Measurements from ENCODE around the gene ETF1.

The ETF1 gene

DNA sequence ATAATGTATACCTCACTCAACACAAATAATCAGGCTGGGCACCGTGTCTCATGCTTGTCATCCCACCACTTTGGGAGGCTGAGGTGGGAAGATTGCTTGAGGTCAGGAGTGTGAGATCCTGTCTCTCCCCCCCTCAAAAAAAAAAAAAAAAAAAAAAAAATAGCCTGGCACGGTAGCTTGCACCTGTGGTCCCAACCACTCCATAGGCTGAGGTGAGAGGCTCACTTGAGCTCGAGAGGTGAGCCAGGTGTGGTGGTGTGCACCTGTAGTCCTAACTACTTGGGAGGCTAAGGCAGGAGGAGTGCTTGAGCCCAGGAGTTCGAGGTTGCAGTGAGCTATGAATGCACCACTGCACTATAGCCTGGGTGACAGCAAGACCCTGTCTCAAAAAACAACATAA, 9.6 kb upstream of the ETF1 start:
- 0 out of 2 replicates have a peak, but pooled peaks cover 4% of the 10 kb centered on the region for H4K20me1 ChIP-seq (ENCODE audit: insufficient read depth, low read length)
- H3K9ac ChIP-seq (ENCODE audit: low read length), result no peak overlapping the region
- TF ChIP-seq EZH2 (optimal IDR thresholded peaks at IDR 0.05; ENCODE audit: low read depth, low read length), result no peak
- TF ChIP-seq EZH2phosphoT487 (IDR thresholded peaks at IDR 0.05; ENCODE audit: low read length), result no peak
- TF ChIP-seq, protein P1, sequence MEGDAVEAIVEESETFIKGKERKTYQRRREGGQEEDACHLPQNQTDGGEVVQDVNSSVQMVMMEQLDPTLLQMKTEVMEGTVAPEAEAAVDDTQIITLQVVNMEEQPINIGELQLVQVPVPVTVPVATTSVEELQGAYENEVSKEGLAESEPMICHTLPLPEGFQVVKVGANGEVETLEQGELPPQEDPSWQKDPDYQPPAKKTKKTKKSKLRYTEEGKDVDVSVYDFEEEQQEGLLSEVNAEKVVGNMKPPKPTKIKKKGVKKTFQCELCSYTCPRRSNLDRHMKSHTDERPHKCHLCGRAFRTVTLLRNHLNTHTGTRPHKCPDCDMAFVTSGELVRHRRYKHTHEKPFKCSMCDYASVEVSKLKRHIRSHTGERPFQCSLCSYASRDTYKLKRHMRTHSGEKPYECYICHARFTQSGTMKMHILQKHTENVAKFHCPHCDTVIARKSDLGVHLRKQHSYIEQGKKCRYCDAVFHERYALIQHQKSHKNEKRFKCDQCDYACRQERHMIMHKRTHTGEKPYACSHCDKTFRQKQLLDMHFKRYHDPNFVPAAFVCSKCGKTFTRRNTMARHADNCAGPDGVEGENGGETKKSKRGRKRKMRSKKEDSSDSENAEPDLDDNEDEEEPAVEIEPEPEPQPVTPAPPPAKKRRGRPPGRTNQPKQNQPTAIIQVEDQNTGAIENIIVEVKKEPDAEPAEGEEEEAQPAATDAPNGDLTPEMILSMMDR (IDR thresholded peaks at IDR 0.05; ENCODE audit: low read length), result no peak
- no peaks in the 10 kb centered on the region for H3K9me3 ChIP-seq (replicated peaks; ENCODE audit: insufficient read depth, low read length)
- no peak overlapping the region for H2AFZ ChIP-seq (ENCODE audit: low read length)
- no peaks in the 10 kb centered on the region for H3K9me2 ChIP-seq (replicated peaks; ENCODE audit: insufficient read depth, low read length)
- peaks cover 54% of the 10 kb centered on the region for H3F3A ChIP-seq (ENCODE audit: insufficient read depth, low read length)
- H3K36me3 ChIP-seq (replicated peaks; ENCODE audit: insufficient read depth, low read length), result peaks cover 16% of the 10 kb centered on the region
- no peak overlapping the region for H3K4me3 ChIP-seq (ENCODE audit: low read length)
- no peak overlapping the region for H3K4me2 ChIP-seq (ENCODE audit: low read depth, low read length)
- peaks cover 22% of the 10 kb centered on the region for H3K79me2 ChIP-seq (ENCODE audit: low read length)
- H3K27ac ChIP-seq (ENCODE audit: low read length), result no peak overlapping the region
- DNase-seq, result no peak
- no peaks in the 10 kb centered on the region for H3K4me1 ChIP-seq (ENCODE audit: low read length)
- no peaks in the 10 kb centered on the region for H3K27me3 ChIP-seq (replicated peaks; ENCODE audit: insufficient read depth, low read length)

DNA sequence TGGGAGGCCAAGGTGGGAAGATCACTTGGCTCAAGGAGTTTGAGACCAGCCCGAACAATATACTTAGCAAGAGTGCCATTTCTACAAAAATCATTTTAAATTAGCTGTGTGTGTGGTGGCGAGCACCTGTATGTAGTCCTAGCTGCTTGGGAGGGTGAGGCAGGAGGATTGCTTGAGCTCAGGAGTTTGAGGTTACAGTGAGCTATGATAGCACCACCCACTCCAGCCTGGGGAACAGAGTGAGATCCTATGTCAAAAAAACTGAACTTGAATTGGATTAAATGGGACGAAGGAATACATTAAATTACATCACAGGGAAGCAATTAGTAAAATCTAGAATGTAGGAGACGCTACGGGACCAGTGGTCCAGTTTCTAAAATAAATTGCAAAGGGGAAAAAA, 6.4 kb upstream of the ETF1 start:
- Histone ChIP-seq H4K20me1 (ENCODE audit: insufficient read depth, low read length) (0 out of 2 replicates have a peak, but pooled peaks cover 4% of the 10 kb centered on the region), H3K36me3 (replicated peaks; ENCODE audit: insufficient read depth, low read length) (no peaks in the 10 kb centered on the region), H3K27ac (ENCODE audit: low read length) (no peak overlapping the region), H3K27me3 (replicated peaks; ENCODE audit: insufficient read depth, low read length) (no peaks in the 10 kb centered on the region), H3K79me2 (ENCODE audit: low read length) (peaks cover 44% of the 10 kb centered on the region), H3K9ac (ENCODE audit: low read length) (no peak overlapping the region), H3F3A (ENCODE audit: insufficient read depth, low read length) (peaks cover 29% of the 10 kb centered on the region), H2AFZ (ENCODE audit: low read length) (no peak overlapping the region), H3K4me3 (ENCODE audit: low read length) (no peak overlapping the region), H3K4me1 (ENCODE audit: low read length) (peaks cover 9% of the 10 kb centered on the region), H3K9me2 (replicated peaks; ENCODE audit: insufficient read depth, low read length) (no peaks in the 10 kb centered on the region), H3K9me3 (replicated peaks; ENCODE audit: insufficient read depth, low read length) (no peaks in the 10 kb centered on the region), H3K4me2 (ENCODE audit: low read depth, low read length) (no peak overlapping the region)
- no peak for DNase-seq
- no peak for TF ChIP-seq EZH2 (optimal IDR thresholded peaks at IDR 0.05; ENCODE audit: low read depth, low read length)
- TF ChIP-seq, protein P1 (IDR thresholded peaks at IDR 0.05; ENCODE audit: low read length), result no peak
- no peak for TF ChIP-seq EZH2phosphoT487 (IDR thresholded peaks at IDR 0.05; ENCODE audit: low read length)

DNA sequence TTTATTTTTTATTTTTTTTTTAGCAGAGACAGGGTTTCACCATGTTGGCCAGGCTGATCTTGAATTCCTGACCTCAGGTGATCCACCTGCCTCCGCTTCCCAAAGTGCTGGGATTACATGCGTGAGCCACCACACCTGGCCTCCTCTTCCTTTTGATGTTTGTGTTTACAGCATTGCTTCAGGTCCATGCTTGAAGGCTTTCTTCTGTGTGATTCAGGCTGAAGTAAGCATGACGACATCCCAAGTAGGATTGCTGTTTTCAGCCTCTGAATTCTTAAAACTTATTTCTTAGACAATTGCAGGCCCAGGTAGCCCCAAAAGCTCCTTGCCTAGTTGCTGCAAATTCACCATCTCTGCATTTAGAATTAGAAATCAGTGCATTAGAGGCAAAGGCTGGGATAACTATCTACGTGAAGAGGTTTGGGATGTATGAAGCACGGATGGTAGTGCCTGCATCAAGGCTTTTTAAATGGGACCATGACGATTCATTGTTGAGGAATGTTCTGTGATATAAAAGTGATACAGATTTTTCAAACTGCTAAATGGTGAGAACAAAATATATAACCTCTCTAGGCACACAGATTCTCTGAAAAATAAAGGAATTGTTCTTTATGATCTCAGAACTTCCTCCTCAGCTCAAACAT, 3.0 kb upstream of the ETF1 start:
- H3K79me2 ChIP-seq (ENCODE audit: low read length), result peaks cover 73% of the 10 kb centered on the region
- no peak overlapping the region for H3K4me2 ChIP-seq (ENCODE audit: low read depth, low read length)
- H3K27ac ChIP-seq (ENCODE audit: low read length), result no peak overlapping the region

More for the DNA sequence above, 3.0 kb upstream of the ETF1 start:
- no peak overlapping the region for H3K4me3 ChIP-seq (ENCODE audit: low read length)
- no peaks in the 10 kb centered on the region for H3K27me3 ChIP-seq (replicated peaks; ENCODE audit: insufficient read depth, low read length)
- no peaks in the 10 kb centered on the region for H3K9me2 ChIP-seq (replicated peaks; ENCODE audit: insufficient read depth, low read length)
- DNase-seq, result no peak
- no peaks in the 10 kb centered on the region for H3K36me3 ChIP-seq (replicated peaks; ENCODE audit: insufficient read depth, low read length)
- peaks cover 8% of the 10 kb centered on the region for H3F3A ChIP-seq (ENCODE audit: insufficient read depth, low read length)
- peaks cover 16% of the 10 kb centered on the region for H3K4me1 ChIP-seq (ENCODE audit: low read length)
- H2AFZ ChIP-seq (ENCODE audit: low read length), result no peak overlapping the region
- H4K20me1 ChIP-seq (ENCODE audit: insufficient read depth, low read length), result 0 out of 2 replicates have a peak, but pooled peaks cover 4% of the 10 kb centered on the region
- TF ChIP-seq, protein P1 (IDR thresholded peaks at IDR 0.05; ENCODE audit: low read length), result no peak
- no peak for TF ChIP-seq EZH2 (optimal IDR thresholded peaks at IDR 0.05; ENCODE audit: low read depth, low read length)
- no peak for TF ChIP-seq EZH2phosphoT487 (IDR thresholded peaks at IDR 0.05; ENCODE audit: low read length)
- no peak overlapping the region for H3K9ac ChIP-seq (ENCODE audit: low read length)
- H3K9me3 ChIP-seq (replicated peaks; ENCODE audit: insufficient read depth, low read length), result no peaks in the 10 kb centered on the region

Measured in MM.1S (cell line).